BE2C (cell line): ENCODE results near the gene CHID1.

Source experiments
- DNase-seq: peaks from one replicate; pipeline ENCODE4 v3.0.0-alpha.2; 2020
- H3K27me3 ChIP-seq: fragments of 250-450 bp; sonication (Bioruptor Pico); 2 replicates; pipeline ENCODE4 v1.5.1; 2020; ENCODE audit warnings: mild to moderate bottlenecking
- H3K36me3 ChIP-seq: fragments of 250-450 bp; sonication (Bioruptor Pico); 2 replicates; pipeline ENCODE4 v1.5.1; 2020; ENCODE audit warnings: mild to moderate bottlenecking
- H3K4me1 ChIP-seq: fragments of 250-450 bp; sonication (Bioruptor Pico); 2 replicates; pipeline ENCODE4 v1.5.1; 2020
- H3K4me3 ChIP-seq: 2 replicates; pipeline ENCODE4 v1.5.1; 2011; ENCODE audit warnings: low read depth, low read length
- H3K9me3 ChIP-seq: fragments of 250-450 bp; sonication (Bioruptor Pico); 2 replicates; pipeline ENCODE4 v1.5.1; 2020
- CTCF ChIP-seq: IDR thresholded peaks from 2 replicates; pipeline ENCODE4 v1.5.1; 2012; ENCODE audit warnings: mild to moderate bottlenecking, low read depth, low read length

CHID1 gene

GRCh38 chr11:914204-914603 lies 3.6 kb upstream of the CHID1 start:
- Histone ChIP-seq H3K4me1 (no peaks in the 10 kb centered on the region), H3K36me3 (no peaks in the 10 kb centered on the region), H3K9me3 (no peaks in the 10 kb centered on the region), H3K27me3 (no peaks in the 10 kb centered on the region), H3K4me3 (no peak overlapping the region)
- no peak for DNase-seq
- no peak for TF ChIP-seq CTCF

- Histone ChIP-seq H3K9me3 (no peaks in the 10 kb centered on the region), H3K4me3 (no peak overlapping the region), H3K27me3 (no peaks in the 10 kb centered on the region), H3K36me3 (no peaks in the 10 kb centered on the region), H3K4me1 (no peaks in the 10 kb centered on the region)
- no peak for DNase-seq
- TF ChIP-seq CTCF, result no peak
These were observed 2.4 kb upstream of the CHID1 start for GRCh38 chr11:913043-913442.

- Histone ChIP-seq H3K36me3 (no peaks in the 10 kb centered on the region), H3K27me3 (no peaks in the 10 kb centered on the region), H3K4me3 (no peak overlapping the region), H3K4me1 (no peaks in the 10 kb centered on the region), H3K9me3 (no peaks in the 10 kb centered on the region)
- no peak for DNase-seq
- TF ChIP-seq CTCF, result no peak
These were observed 1.7 kb upstream of the CHID1 start for GRCh38 chr11:912266-912665.

GRCh38 chr11:911890-912219 lies 1.2 kb upstream of the CHID1 start:
- Histone ChIP-seq H3K4me1 (no peaks in the 10 kb centered on the region), H3K4me3 (no peak overlapping the region), H3K9me3 (no peaks in the 10 kb centered on the region), H3K36me3 (no peaks in the 10 kb centered on the region), H3K27me3 (no peaks in the 10 kb centered on the region)
- DNase-seq, result no peak
- TF ChIP-seq CTCF, result no peak

- peak; percentile 25 for DNase-seq
- Histone ChIP-seq H3K4me3 (peak overlapping the region; percentile 53), H3K9me3 (no peaks in the 10 kb centered on the region), H3K36me3 (no peaks in the 10 kb centered on the region), H3K27me3 (no peaks in the 10 kb centered on the region), H3K4me1 (no peaks in the 10 kb centered on the region)
- TF ChIP-seq CTCF, result no peak
These were observed 650 bp upstream of the CHID1 start for GRCh38 chr11:911031-911889.

GRCh38 chr11:910044-910588 lies 494 bp downstream of the CHID1 start:
- H3K4me1 ChIP-seq, result no peaks in the 10 kb centered on the region
- no peak for DNase-seq
- no peaks in the 10 kb centered on the region for H3K9me3 ChIP-seq
- peak overlapping the region; percentile 64 for H3K4me3 ChIP-seq
- TF ChIP-seq CTCF, result no peak
- no peaks in the 10 kb centered on the region for H3K36me3 ChIP-seq
- H3K27me3 ChIP-seq, result no peaks in the 10 kb centered on the region
